ENCODE measurements around the gene KCNK5.

Gene KCNK5

GRCh38 chr6:39254999-39255535, 25.8 kb upstream of the KCNK5 start:
- Histone ChIP-seq H3K36me3 (no peaks in the 10 kb centered on the region), H3K9me3 (no peaks in the 10 kb centered on the region), H3K4me3 (ENCODE audit: low read depth in 1 of 2, low read length in 1 of 2) (no peak overlapping the region), H3K4me1 (ENCODE audit: control insufficient read depth in 1 of 2, insufficient read depth in 1 of 2, low read depth in 1 of 2, low read length in 1 of 2) (no peaks in the 10 kb centered on the region), H3K27me3 (no peaks in the 10 kb centered on the region), H3K27ac (no peak overlapping the region)
- TF ChIP-seq CTCF (IDR thresholded peaks at IDR 0.05) = no peak

- Histone ChIP-seq H3K4me1 (ENCODE audit: control insufficient read depth in 1 of 2, insufficient read depth in 1 of 2, low read depth in 1 of 2, low read length in 1 of 2) (no peaks in the 10 kb centered on the region), H3K36me3 (no peaks in the 10 kb centered on the region), H3K4me3 (ENCODE audit: low read depth in 1 of 2, low read length in 1 of 2) (no peak overlapping the region), H3K27ac (no peak overlapping the region), H3K9me3 (no peaks in the 10 kb centered on the region), H3K27me3 (no peaks in the 10 kb centered on the region)
- no peak for TF ChIP-seq CTCF (IDR thresholded peaks at IDR 0.05)
Measured at GRCh38 chr6:39251406-39251805, 22.1 kb upstream of the KCNK5 start.

DNA sequence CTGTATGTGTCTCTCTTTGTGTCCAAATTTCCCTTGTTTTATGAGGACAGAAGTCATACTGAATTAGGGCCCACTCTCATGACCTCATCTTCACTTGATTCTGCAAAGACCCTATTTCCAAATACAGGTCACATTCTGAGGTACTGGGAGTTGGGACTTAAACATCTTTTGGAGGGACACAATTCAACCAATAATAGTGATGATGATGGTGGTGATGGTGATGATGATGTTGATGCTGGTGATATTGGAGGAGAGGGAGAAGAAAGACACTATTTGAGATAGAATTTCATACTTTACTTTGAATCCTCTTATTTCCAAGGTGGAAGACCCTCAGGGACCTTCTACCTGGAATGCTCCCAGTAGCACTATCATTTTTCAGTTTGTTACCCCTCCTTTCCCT, 21.2 kb upstream of the KCNK5 start:
- TF ChIP-seq CTCF (IDR thresholded peaks at IDR 0.05) = no peak
- no peaks in the 10 kb centered on the region for H3K4me1 ChIP-seq (ENCODE audit: control insufficient read depth in 1 of 2, insufficient read depth in 1 of 2, low read depth in 1 of 2, low read length in 1 of 2)
- H3K9me3 ChIP-seq = no peaks in the 10 kb centered on the region
- no peak overlapping the region for H3K4me3 ChIP-seq (ENCODE audit: low read depth in 1 of 2, low read length in 1 of 2)
- H3K27ac ChIP-seq = no peak overlapping the region
- H3K27me3 ChIP-seq = no peaks in the 10 kb centered on the region
- H3K36me3 ChIP-seq = no peaks in the 10 kb centered on the region

- Histone ChIP-seq H3K36me3 (no peaks in the 10 kb centered on the region), H3K27me3 (no peaks in the 10 kb centered on the region), H3K4me3 (ENCODE audit: low read depth in 1 of 2, low read length in 1 of 2) (no peak overlapping the region), H3K4me1 (ENCODE audit: control insufficient read depth in 1 of 2, insufficient read depth in 1 of 2, low read depth in 1 of 2, low read length in 1 of 2) (no peaks in the 10 kb centered on the region), H3K27ac (no peak overlapping the region), H3K9me3 (no peaks in the 10 kb centered on the region)
- no peak for TF ChIP-seq CTCF (IDR thresholded peaks at IDR 0.05)
Measured at GRCh38 chr6:39249278-39249677, 20.0 kb upstream of the KCNK5 start.

- Histone ChIP-seq H3K27ac (no peak overlapping the region), H3K4me1 (ENCODE audit: control insufficient read depth in 1 of 2, insufficient read depth in 1 of 2, low read depth in 1 of 2, low read length in 1 of 2) (no peaks in the 10 kb centered on the region), H3K4me3 (ENCODE audit: low read depth in 1 of 2, low read length in 1 of 2) (no peak overlapping the region), H3K27me3 (no peaks in the 10 kb centered on the region), H3K9me3 (no peaks in the 10 kb centered on the region), H3K36me3 (no peaks in the 10 kb centered on the region)
- TF ChIP-seq CTCF (IDR thresholded peaks at IDR 0.05) = no peak
Measured at GRCh38 chr6:39247667-39248194, 18.5 kb upstream of the KCNK5 start.

Measured in neutrophil (primary cell).